Stimulated activated CD4-positive, alpha-beta T cell treated with anti-CD3 and anti-CD28 coated beads, Interleukin-4, amount 100 ng/mL, for 4 hours (primary cell): ENCODE data around the gene GDPD5.
A peak's percentile ranks its signal among the peaks of the same experiment; 100 is the strongest.

ENCODE experiments used
- DNase-seq, 2 experiments: peaks; one replicate each; pipeline ENCODE4 v3.0.0-alpha.2; 2020

The GDPD5 gene

GRCh38 chr11:75510004-75510722 lies 15.6 kb downstream of the GDPD5 start:
- no peak for DNase-seq

- no peak for DNase-seq
These were observed 16.6 kb downstream of the GDPD5 start for GRCh38 chr11:75509020-75509720.

GRCh38 chr11:75508051-75508561 lies 17.6 kb downstream of the GDPD5 start:
- peak in 1 of 2 experiments; percentile 31 for DNase-seq

GRCh38 chr11:75507571-75507970 lies 18.2 kb downstream of the GDPD5 start:
- no peak for DNase-seq

- DNase-seq, result no peak
These were observed 18.9 kb downstream of the GDPD5 start for GRCh38 chr11:75506827-75507226.

- DNase-seq, result no peak
These were observed 19.6 kb downstream of the GDPD5 start for GRCh38 chr11:75505916-75506692.

GRCh38 chr11:75504501-75504900 lies 21.2 kb downstream of the GDPD5 start:
- DNase-seq, result no peak

GRCh38 chr11:75503531-75504099 lies 22.1 kb downstream of the GDPD5 start:
- DNase-seq, result no peak

GRCh38 chr11:75502138-75502537 lies 23.6 kb downstream of the GDPD5 start:
- DNase-seq, result no peak

- no peak for DNase-seq
These were observed 25.0 kb downstream of the GDPD5 start for GRCh38 chr11:75500742-75501141.

GRCh38 chr11:75499423-75500190 lies 26.1 kb downstream of the GDPD5 start:
- no peak for DNase-seq

GRCh38 chr11:75498556-75499255 lies 27.0 kb downstream of the GDPD5 start:
- no peak for DNase-seq

- DNase-seq, result no peak
These were observed 27.8 kb downstream of the GDPD5 start for GRCh38 chr11:75497788-75498409.

GRCh38 chr11:75496305-75496752 lies 29.4 kb downstream of the GDPD5 start:
- DNase-seq, result no peak

- DNase-seq, result no peak
These were observed 29.9 kb downstream of the GDPD5 start for GRCh38 chr11:75495749-75496304.

- DNase-seq, result no peak
These were observed 32.1 kb downstream of the GDPD5 start for GRCh38 chr11:75493626-75494025.

- DNase-seq, result peak; percentile 51 to 64
These were observed 33.4 kb downstream of the GDPD5 start for GRCh38 chr11:75492181-75492820.

- no peak for DNase-seq
These were observed 34.3 kb downstream of the GDPD5 start for GRCh38 chr11:75491465-75491864.

- DNase-seq, result no peak
These were observed 35.2 kb downstream of the GDPD5 start for GRCh38 chr11:75490221-75491181.
